22Rv1 (cell line): ENCODE results near the gene CD72.

ENCODE experiments used
- H3K27ac ChIP-seq: fragments of 450-650 bp; 2 replicates; pipeline ENCODE4 v1.5.1; 2017
- CTCF ChIP-seq: fragments of 450-650 bp; IDR thresholded peaks from 2 replicates; pipeline ENCODE4 v1.5.1; 2017; ENCODE audit warnings: mild to moderate bottlenecking
- ZFX ChIP-seq: fragments of 450-650 bp; IDR thresholded peaks from 2 replicates; pipeline ENCODE4 v1.6.1; 2017; ENCODE audit warnings: antibody characterized with exemption, borderline replicate concordance

The CD72 gene

GRCh38 chr9:35656831-35657545 is 38.8 kb upstream of the CD72 start:
- TF ChIP-seq ZFX = no peak
- no peak for TF ChIP-seq CTCF
- peak overlapping the region; percentile 89 for H3K27ac ChIP-seq

GRCh38 chr9:35656348-35656747 is 38.1 kb upstream of the CD72 start:
- peak overlapping the region; percentile 89; the same call in 1 of the 2 replicates for H3K27ac ChIP-seq
- TF ChIP-seq CTCF (no peak), ZFX (no peak)

GRCh38 chr9:35653611-35654010 is 35.4 kb upstream of the CD72 start:
- TF ChIP-seq ZFX = no peak
- TF ChIP-seq CTCF = no peak

GRCh38 chr9:35652829-35653209 is 34.6 kb upstream of the CD72 start:
- TF ChIP-seq ZFX = no peak
- TF ChIP-seq CTCF = no peak
- H3K27ac ChIP-seq = no peak overlapping the region

More at GRCh38 chr9:35653611-35654010, 35.4 kb upstream of the CD72 start:
- H3K27ac ChIP-seq = no peak overlapping the region

GRCh38 chr9:35651956-35652828 is 34.0 kb upstream of the CD72 start:
- H3K27ac ChIP-seq = no peak overlapping the region
- no peak for TF ChIP-seq ZFX
- no peak for TF ChIP-seq CTCF

GRCh38 chr9:35650341-35651158 is 32.3 kb upstream of the CD72 start, which contains the start of gene SIT1:
Gene SIT1, minus strand, starts transcription at chr9:35650931. Its CDS starts 78 bp downstream, at chr9:35650853.
- H3K27ac ChIP-seq = no peak within 1 kb of the TSS
- TF ChIP-seq CTCF (no peak), ZFX (no peak)
